Pancreas (tissue), 10 donors: Measurements from ENCODE around the gene TMEM167A. TPM values are rescaled to one million over a fixed set of nuclear protein-coding genes. Genes with fewer than 3 reads are reported as not detected.

Source experiments
- ATAC-seq, 4 donors: fragments of 200-7000 bp; cut with Tn5 transposase; one replicate each; pipeline versions ENCODE4 v1.8.0 to v1.9.1; 2020; ENCODE audit warnings: mild to moderate bottlenecking in 4 of 4, moderate library complexity in 4 of 4
- DNase-seq, 6 donors: peaks; one replicate each; pipeline ENCODE4 v3.0.0-alpha.2; 2020
- FAIRE-seq: peaks from 2 replicates; lab custom pipeline; 2012; peaks lifted over from hg19 to GRCh38; lab: Jason Lieb, UNC
- H3K27ac ChIP-seq, 4 donors: fragments of 200-600 bp; sonication (generic); 1 replicate in 3 of 4; 2 replicates in 1 of 4; pipeline versions ENCODE4 v1.5.0 to v1.8.0; 2020
- H3K27me3 ChIP-seq, 4 donors: fragments of 200-600 bp; one replicate each; pipeline ENCODE4 v1.8.0; 2021
- H3K36me3 ChIP-seq, 3 donors: fragments of 200-600 bp; sonication (generic) in 1 of 3; one replicate each; pipeline versions ENCODE4 v1.5.0 to v1.8.0; 2020 to 2021
- H3K4me1 ChIP-seq, 3 donors: fragments of 200-600 bp; one replicate each; pipeline ENCODE4 v1.8.0; 2021
- H3K4me3 ChIP-seq, 4 donors: fragments of 200-600 bp; sonication (generic) in 2 of 4; one replicate each; pipeline versions ENCODE4 v1.5.0 to v1.8.0; 2020 to 2021
- H3K9me3 ChIP-seq, 4 donors: fragments of 200-600 bp; one replicate each; pipeline ENCODE4 v1.8.0; 2021
- WGBS, 2 donors: extraction: QIAGEN DNeasy Blood & Tissue Kit; methylation state at CpG; one replicate each; pipeline ENCODE4 v1.1.7; 2013; 5-methylcytosine and 5-hydroxymethylcytosine counted together
- intact Hi-C, 3 donors: fragments of 100-400 bp; cut with DNase I; formaldehyde crosslinking; loops; one replicate each; pipeline versions ENCODE4 v1.11.1 to v1.14.2; 2022
- polyA plus RNA-seq, 2 donors: library from polyadenylated mRNA; stranded (reverse); fragments of 200-250 nt; gene quantifications; one replicate each; pipeline ENCODE4 v1.2.3, GENCODE V29; 2013
- total RNA-seq, 6 donors: library from RNA; stranded (reverse); fragmentation: NEBNext Ultra II Directional in 4 of 6; extraction: Animal tissue kit (Norgen Biotek cat#: 25700) in 4 of 6; gene quantifications; one replicate each; pipeline versions ENCODE4 v1.2.1 to v1.2.4, GENCODE V29; 2021 to 2023
- TF ChIP-seq, protein P1 (sequence below), 4 donors: fragments of 200-600 bp; sonication (generic) in 3 of 4; IDR thresholded peaks; one replicate each; pipeline versions ENCODE4 v1.5.0 to v1.8.0; 2021; ENCODE audit warnings: antibody characterized with exemption in 4 of 4
- donor health status: healthy with polysubstance abuse.
- donor health status: DM: no; HTN: no; CAD: no; lungs with moderate emphysema.
- donor health status: DM: no; HTN: no; CAD: no.
- donor health status: control.
- donor health status: control.
- donor health status: Bipolar disorder and iron deficiency.
- donor health status: DM: yes; HTN: yes; CAD: no.
- donor health status: DM: no; HTN: no; CAD: no.
- donor health status: DM: no; HTN: no; CAD: no.
- donor health status: DM: yes; HTN: yes; CAD: no.

The TMEM167A gene
- total and polyA plus RNA-seq, 8 donors, result 13.3 to 48.5 (median 33.4) TPM

GRCh38 chr5:83055166-83055565, 22.0 kb downstream of the TMEM167A start:
- H3K36me3 ChIP-seq, result no peaks in the 10 kb centered on the region
- no peak for FAIRE-seq
- ATAC-seq, result no peak
- 87 to 88% methylated on average over 2 of the region's 2 CpGs for WGBS, 2 donors
- H3K4me1 ChIP-seq, result no peaks in the 10 kb centered on the region
- H3K9me3 ChIP-seq, result no peaks in the 10 kb centered on the region
- intact Hi-C loops, result no loop called here
- TF ChIP-seq, protein P1, sequence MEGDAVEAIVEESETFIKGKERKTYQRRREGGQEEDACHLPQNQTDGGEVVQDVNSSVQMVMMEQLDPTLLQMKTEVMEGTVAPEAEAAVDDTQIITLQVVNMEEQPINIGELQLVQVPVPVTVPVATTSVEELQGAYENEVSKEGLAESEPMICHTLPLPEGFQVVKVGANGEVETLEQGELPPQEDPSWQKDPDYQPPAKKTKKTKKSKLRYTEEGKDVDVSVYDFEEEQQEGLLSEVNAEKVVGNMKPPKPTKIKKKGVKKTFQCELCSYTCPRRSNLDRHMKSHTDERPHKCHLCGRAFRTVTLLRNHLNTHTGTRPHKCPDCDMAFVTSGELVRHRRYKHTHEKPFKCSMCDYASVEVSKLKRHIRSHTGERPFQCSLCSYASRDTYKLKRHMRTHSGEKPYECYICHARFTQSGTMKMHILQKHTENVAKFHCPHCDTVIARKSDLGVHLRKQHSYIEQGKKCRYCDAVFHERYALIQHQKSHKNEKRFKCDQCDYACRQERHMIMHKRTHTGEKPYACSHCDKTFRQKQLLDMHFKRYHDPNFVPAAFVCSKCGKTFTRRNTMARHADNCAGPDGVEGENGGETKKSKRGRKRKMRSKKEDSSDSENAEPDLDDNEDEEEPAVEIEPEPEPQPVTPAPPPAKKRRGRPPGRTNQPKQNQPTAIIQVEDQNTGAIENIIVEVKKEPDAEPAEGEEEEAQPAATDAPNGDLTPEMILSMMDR (IDR thresholded peaks at IDR 0.05), result no peak
- no peak overlapping the region for H3K27ac ChIP-seq
- no peaks in the 10 kb centered on the region for H3K27me3 ChIP-seq
- DNase-seq, result no peak
- no peak overlapping the region for H3K4me3 ChIP-seq

DNA sequence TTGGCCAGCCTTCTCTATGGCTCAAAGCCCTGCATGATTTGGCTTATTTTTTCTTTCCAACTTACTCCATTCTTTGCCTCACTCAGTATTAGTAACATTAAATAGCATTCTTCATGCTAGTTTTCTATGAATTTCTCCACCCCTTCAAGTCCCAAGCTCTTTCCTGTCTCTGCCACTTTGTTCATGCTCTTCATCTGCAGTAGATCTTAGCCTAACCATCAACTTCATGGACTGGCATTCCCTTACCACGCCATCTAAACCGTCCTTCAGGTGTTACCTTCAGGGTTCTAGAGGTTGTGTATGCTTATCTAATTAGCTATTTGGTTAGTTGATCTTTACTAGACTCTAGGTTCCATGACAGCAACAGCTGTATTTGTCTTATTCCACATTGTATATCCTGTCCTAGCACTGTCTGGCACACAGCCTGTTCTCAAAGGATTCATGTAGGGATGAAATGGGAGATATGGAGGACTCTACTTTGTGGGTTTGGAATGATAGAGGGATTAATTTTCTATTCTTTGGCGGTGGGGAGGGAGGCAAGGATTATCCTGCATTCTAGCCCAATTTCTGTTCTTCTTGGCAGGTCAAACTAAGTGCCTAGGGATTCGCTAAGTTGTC, 26.4 kb downstream of the TMEM167A start:
- ATAC-seq (no peak), DNase-seq (no peak), FAIRE-seq (no peak)
- intact Hi-C loops, result no loop called here
- Histone ChIP-seq H3K27ac (no peak overlapping the region), H3K9me3 (no peaks in the 10 kb centered on the region), H3K36me3 (no peaks in the 10 kb centered on the region), H3K4me1 (no peaks in the 10 kb centered on the region), H3K27me3 (no peaks in the 10 kb centered on the region), H3K4me3 (no peak overlapping the region)
- whole genome bisulfite sequencing, 2 donors, result 85 to 87% methylated on average over 4 of the region's 4 CpGs
- TF ChIP-seq, protein P1 (IDR thresholded peaks at IDR 0.05), result no peak

GRCh38 chr5:83049370-83049885, 27.8 kb downstream of the TMEM167A start:
- H3K4me1 ChIP-seq, result no peaks in the 10 kb centered on the region
- H3K27me3 ChIP-seq, result no peaks in the 10 kb centered on the region
- no peak overlapping the region for H3K4me3 ChIP-seq
- TF ChIP-seq, protein P1 (IDR thresholded peaks at IDR 0.05), result no peak
- intact Hi-C loops, result no loop called here
- WGBS, 2 donors, result 84 to 85% methylated on average over 3 of the region's 3 CpGs
- H3K27ac ChIP-seq, result no peak overlapping the region
- H3K36me3 ChIP-seq, result no peaks in the 10 kb centered on the region
- DNase-seq (no peak), FAIRE-seq (no peak), ATAC-seq (no peak)
- no peaks in the 10 kb centered on the region for H3K9me3 ChIP-seq

DNA sequence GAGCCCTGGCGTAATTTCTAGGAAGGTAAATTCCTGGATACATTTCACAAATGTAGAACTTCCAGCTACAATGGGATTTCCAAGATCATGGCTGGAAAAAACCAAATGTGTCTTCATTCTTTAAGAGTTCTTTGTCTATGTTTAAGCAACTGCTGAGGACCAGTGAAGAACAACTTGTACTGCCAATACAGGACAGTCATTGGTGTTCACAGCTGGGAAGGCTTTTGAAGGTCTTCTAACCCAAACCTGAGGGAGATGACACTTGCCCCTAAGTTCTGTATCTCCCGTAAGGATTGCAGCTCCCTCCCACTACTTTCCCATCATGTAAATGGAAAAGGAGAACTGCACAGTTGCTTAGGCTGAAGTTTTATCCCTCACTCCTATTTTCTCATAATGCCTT, 28.4 kb downstream of the TMEM167A start:
- 91 to 94% methylated on average over 2 of the region's 2 CpGs for WGBS, 2 donors
- Histone ChIP-seq H3K9me3 (no peaks in the 10 kb centered on the region), H3K27ac (no peak overlapping the region), H3K27me3 (no peaks in the 10 kb centered on the region), H3K4me3 (no peak overlapping the region), H3K36me3 (no peaks in the 10 kb centered on the region), H3K4me1 (no peaks in the 10 kb centered on the region)
- FAIRE-seq (no peak), DNase-seq (no peak), ATAC-seq (no peak)
- intact Hi-C loops, result no loop called here
- TF ChIP-seq, protein P1 (IDR thresholded peaks at IDR 0.05), result no peak

DNA sequence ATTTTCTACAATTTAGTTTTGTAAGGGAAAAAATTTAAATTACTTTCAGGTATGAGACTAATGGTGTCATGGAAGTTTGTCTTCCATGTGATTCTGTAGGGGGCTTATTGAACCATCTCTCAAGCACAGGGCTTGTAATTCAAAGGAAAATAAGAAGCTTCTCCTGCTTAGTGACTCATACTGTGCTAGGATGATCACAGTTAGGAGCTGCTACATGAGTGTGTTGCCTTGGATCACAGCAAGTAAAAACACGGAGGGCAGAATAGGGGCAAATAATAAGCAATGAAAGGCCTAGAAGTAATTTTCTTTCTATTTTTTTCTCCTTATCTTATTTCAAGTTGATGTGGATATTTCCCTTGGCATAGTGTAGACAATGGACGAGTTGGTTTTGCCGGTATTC, 28.9 kb downstream of the TMEM167A start:
- no peak overlapping the region for H3K27ac ChIP-seq
- TF ChIP-seq, protein P1 (IDR thresholded peaks at IDR 0.05), result no peak
- H3K9me3 ChIP-seq, result no peaks in the 10 kb centered on the region
- FAIRE-seq, result no peak
- H3K4me1 ChIP-seq, result no peaks in the 10 kb centered on the region
- H3K36me3 ChIP-seq, result no peaks in the 10 kb centered on the region
- no peak overlapping the region for H3K4me3 ChIP-seq
- intact Hi-C loops, result no loop called here
- 77 to 82% methylated on average over 3 of the region's 3 CpGs for WGBS, 2 donors
- DNase-seq, result no peak
- ATAC-seq, result no peak
- no peaks in the 10 kb centered on the region for H3K27me3 ChIP-seq
